ENCODE measurements around the gene PLB1.

Gene PLB1

GRCh38 chr2:28667261-28667660, 171.4 kb downstream of the PLB1 start:
- DNase-seq (ENCODE audit: low spot score), result no peak

GRCh38 chr2:28668106-28668814, 172.4 kb downstream of the PLB1 start:
- peak; percentile 39 for DNase-seq (ENCODE audit: low spot score)

GRCh38 chr2:28668880-28669279, 173.0 kb downstream of the PLB1 start:
- DNase-seq (ENCODE audit: low spot score), result no peak

GRCh38 chr2:28670856-28671255, 175.0 kb downstream of the PLB1 start:
- no peak for DNase-seq (ENCODE audit: low spot score)

- no peak for DNase-seq (ENCODE audit: low spot score)
Observed at GRCh38 chr2:28673338-28673737, 177.5 kb downstream of the PLB1 start.

GRCh38 chr2:28674062-28674712, 178.3 kb downstream of the PLB1 start:
- DNase-seq (ENCODE audit: low spot score), result no peak

- DNase-seq (ENCODE audit: low spot score), result no peak
Observed at GRCh38 chr2:28674713-28675068, 178.8 kb downstream of the PLB1 start.

- DNase-seq (ENCODE audit: low spot score), result no peak
Observed at GRCh38 chr2:28676152-28676835, 180.4 kb downstream of the PLB1 start.

- no peak for DNase-seq (ENCODE audit: low spot score)
Observed at GRCh38 chr2:28678175-28678855, 182.5 kb downstream of the PLB1 start.

- no peak for DNase-seq (ENCODE audit: low spot score)
Observed at GRCh38 chr2:28678944-28679343, 183.1 kb downstream of the PLB1 start.

- no peak for DNase-seq (ENCODE audit: low spot score)
Observed at GRCh38 chr2:28680657-28681056, 184.8 kb downstream of the PLB1 start.

- DNase-seq (ENCODE audit: low spot score), result no peak
Observed at GRCh38 chr2:28681158-28681571, 185.3 kb downstream of the PLB1 start.

- no peak for DNase-seq (ENCODE audit: low spot score)
Observed at GRCh38 chr2:28681606-28682005, 185.7 kb downstream of the PLB1 start.

- DNase-seq (ENCODE audit: low spot score), result no peak
Observed at GRCh38 chr2:28683100-28683706, 187.3 kb downstream of the PLB1 start.

- DNase-seq (ENCODE audit: low spot score), result no peak
Observed at GRCh38 chr2:28684142-28684858, 188.4 kb downstream of the PLB1 start.

GRCh38 chr2:28687171-28687570, 191.3 kb downstream of the PLB1 start:
- no peak for DNase-seq (ENCODE audit: low spot score)

GRCh38 chr2:28687640-28688385, 192.0 kb downstream of the PLB1 start:
- DNase-seq (ENCODE audit: low spot score), result no peak

GRCh38 chr2:28688818-28689217, 193.0 kb downstream of the PLB1 start:
- DNase-seq (ENCODE audit: low spot score), result no peak

- DNase-seq (ENCODE audit: low spot score), result no peak
Observed at GRCh38 chr2:28689771-28690170, 193.9 kb downstream of the PLB1 start.

- DNase-seq (ENCODE audit: low spot score), result no peak
Observed at GRCh38 chr2:28692411-28692810, 196.6 kb downstream of the PLB1 start.

- no peak for DNase-seq (ENCODE audit: low spot score)
Observed at GRCh38 chr2:28693223-28693622, 197.4 kb downstream of the PLB1 start.
